Endothelial cell of umbilical vein (primary cell): ENCODE results near the gene NCKAP5.

Source experiments
- CTCF ChIP-seq, 2 donors: IDR thresholded peaks; 1 replicate in 1 of 2; 2 replicates in 1 of 2; pipeline ENCODE4 v1.5.1; 2011; ENCODE audit warnings: low read length in 2 of 2, mild to moderate bottlenecking in 2 of 2, moderate library complexity in 2 of 2, control low read depth in 1 of 2, inconsistent platforms in 1 of 2, low read depth in 1 of 2; ENCODE audit not compliant: insufficient read depth in 1 of 2; ENCODE audit errors: extremely low read depth in 1 of 2
- EZH2 ChIP-seq: IDR thresholded peaks from 2 replicates; pipeline ENCODE4 v1.6.1; 2012; ENCODE audit warnings: borderline replicate concordance, low read depth, mild to moderate bottlenecking, moderate library complexity, low read length, inconsistent platforms; ENCODE audit not compliant: severe bottlenecking
- FOS ChIP-seq: IDR thresholded peaks from 2 replicates; pipeline ENCODE4 v1.6.1; 2011; ENCODE audit warnings: mild to moderate bottlenecking, low read length, moderate library complexity, borderline replicate concordance; ENCODE audit not compliant: insufficient read depth
- JUN ChIP-seq: IDR thresholded peaks from 2 replicates; pipeline ENCODE4 v1.6.1; 2011; ENCODE audit warnings: borderline replicate concordance, low read depth; ENCODE audit not compliant: insufficient read length, insufficient read depth
- POLR2A ChIP-seq: IDR thresholded peaks from 2 replicates; pipeline ENCODE4 v1.6.1; 2012; ENCODE audit warnings: low read depth, mild to moderate bottlenecking, control low read depth, low read length
- POLR2AphosphoS5 ChIP-seq: IDR thresholded peaks from 2 replicates; pipeline ENCODE4 v1.6.1; 2012; ENCODE audit warnings: low read depth, mild to moderate bottlenecking, control low read depth, low read length, moderate library complexity; ENCODE audit not compliant: insufficient read depth

- TF ChIP-seq CTCF (IDR thresholded peaks at IDR 0.05; ENCODE audit: extremely low read depth in 1 of 2, insufficient read depth in 1 of 2, low read depth in 1 of 2, low read length in 2 of 2) (no peak), EZH2 (no peak), FOS (no peak), POLR2AphosphoS5 (no peak), POLR2A (no peak), JUN (no peak)
Observed at GRCh38 chr2:133424876-133425275, 143.4 kb downstream of the NCKAP5 start.
